ENCODE results near the gene NOP16.

NOP16 gene

GRCh38 chr5:176342766-176343458 is 45.5 kb downstream of the NOP16 start:
- TF ChIP-seq CTCF (IDR thresholded peaks at IDR 0.05; ENCODE audit: borderline replicate concordance, insufficient read depth, low read depth, low read length): no peak
- no peak overlapping the region for H3K4me3 ChIP-seq (ENCODE audit: low read depth, low read length)

- H3K4me3 ChIP-seq (ENCODE audit: low read depth, low read length): no peak overlapping the region
- TF ChIP-seq CTCF (IDR thresholded peaks at IDR 0.05; ENCODE audit: borderline replicate concordance, insufficient read depth, low read depth, low read length): no peak
Observed at GRCh38 chr5:176342158-176342483, 46.3 kb downstream of the NOP16 start.

GRCh38 chr5:176341325-176342157 is 46.9 kb downstream of the NOP16 start:
- no peak overlapping the region for H3K4me3 ChIP-seq (ENCODE audit: low read depth, low read length)
- no peak for TF ChIP-seq CTCF (IDR thresholded peaks at IDR 0.05; ENCODE audit: borderline replicate concordance, insufficient read depth, low read depth, low read length)

- no peak overlapping the region for H3K4me3 ChIP-seq (ENCODE audit: low read depth, low read length)
- no peak for TF ChIP-seq CTCF (IDR thresholded peaks at IDR 0.05; ENCODE audit: borderline replicate concordance, insufficient read depth, low read depth, low read length)
Observed at GRCh38 chr5:176339304-176339703, 49.1 kb downstream of the NOP16 start.

GRCh38 chr5:176337913-176338312 is 50.5 kb downstream of the NOP16 start:
- TF ChIP-seq CTCF (IDR thresholded peaks at IDR 0.05; ENCODE audit: borderline replicate concordance, insufficient read depth, low read depth, low read length): no peak
- no peak overlapping the region for H3K4me3 ChIP-seq (ENCODE audit: low read depth, low read length)

GRCh38 chr5:176334031-176334770 is 54.2 kb downstream of the NOP16 start:
- no peak overlapping the region for H3K4me3 ChIP-seq (ENCODE audit: low read depth, low read length)
- TF ChIP-seq CTCF (IDR thresholded peaks at IDR 0.05; ENCODE audit: borderline replicate concordance, insufficient read depth, low read depth, low read length): no peak
